GM18499 (cell line): Measurements from ENCODE around the gene TMEM270.

Experiments
- ATAC-seq: cut with Tn5 transposase; IDR thresholded peaks from one replicate; pipeline ENCODE4 v1.9.1; 2021; ENCODE audit warnings: moderate number of reproducible peaks; ENCODE audit not compliant: insufficient read depth, unreplicated experiment

TMEM270 gene

GRCh38 chr7:73851410-73852338 is 9.3 kb upstream of the TMEM270 start:
- peak; percentile 92 for ATAC-seq

GRCh38 chr7:73852500-73852899 is 8.5 kb upstream of the TMEM270 start:
- no peak for ATAC-seq

DNA sequence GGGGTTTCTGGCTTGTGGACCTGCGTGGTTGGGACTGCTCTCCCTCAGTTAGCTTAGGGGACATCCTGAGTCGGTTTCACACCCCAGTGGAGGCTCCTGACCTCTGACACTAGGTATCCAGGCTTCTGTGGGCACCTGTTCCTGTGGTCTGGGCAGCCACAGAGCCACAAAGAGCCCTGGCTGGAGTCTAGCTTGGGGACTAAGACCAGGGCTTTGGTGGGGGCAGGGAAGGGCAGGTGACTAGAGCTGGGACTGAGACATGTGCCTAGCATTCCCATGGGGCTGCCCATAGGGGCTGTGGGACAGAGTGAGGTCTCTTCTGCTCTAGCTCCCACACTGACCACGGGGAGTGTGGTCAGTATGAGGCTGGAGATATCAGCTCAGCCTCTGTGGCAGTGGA is 4.0 kb upstream of the TMEM270 start:
- no peak for ATAC-seq

- no peak for ATAC-seq
Observed at GRCh38 chr7:73858807-73859206, 2.2 kb upstream of the TMEM270 start.

DNA sequence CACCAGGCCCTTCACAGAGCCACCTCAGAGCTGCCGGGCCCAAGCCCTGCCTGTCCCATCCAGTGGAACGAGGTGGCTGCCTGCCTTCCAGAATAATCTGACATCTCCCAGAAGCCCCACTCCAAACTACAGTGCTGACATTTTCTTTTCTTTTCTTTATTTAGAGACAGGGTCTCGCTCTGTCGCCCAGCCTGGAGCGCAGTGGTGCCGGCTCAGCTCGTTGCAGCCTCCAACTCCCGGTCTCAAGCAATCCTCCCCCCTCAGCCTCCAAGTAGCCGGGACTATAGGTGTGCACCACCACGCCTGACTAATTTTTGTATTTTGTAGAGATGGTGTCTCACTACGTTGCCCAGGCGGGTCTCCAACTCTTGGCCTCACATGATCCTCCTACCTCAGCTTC is 346 bp downstream of the TMEM270 start:
- no peak for ATAC-seq

- ATAC-seq = no peak
Observed at GRCh38 chr7:73864981-73865711, 4.2 kb downstream of the TMEM270 start.

- ATAC-seq = no peak
Observed at GRCh38 chr7:73865738-73866445, 4.9 kb downstream of the TMEM270 start.

GRCh38 chr7:73866446-73866767 is 5.4 kb downstream of the TMEM270 start:
- no peak for ATAC-seq

GRCh38 chr7:73869011-73869798 is 8.2 kb downstream of the TMEM270 start:
- ATAC-seq = no peak

GRCh38 chr7:73870041-73870492 is 9.1 kb downstream of the TMEM270 start:
- ATAC-seq = no peak

DNA sequence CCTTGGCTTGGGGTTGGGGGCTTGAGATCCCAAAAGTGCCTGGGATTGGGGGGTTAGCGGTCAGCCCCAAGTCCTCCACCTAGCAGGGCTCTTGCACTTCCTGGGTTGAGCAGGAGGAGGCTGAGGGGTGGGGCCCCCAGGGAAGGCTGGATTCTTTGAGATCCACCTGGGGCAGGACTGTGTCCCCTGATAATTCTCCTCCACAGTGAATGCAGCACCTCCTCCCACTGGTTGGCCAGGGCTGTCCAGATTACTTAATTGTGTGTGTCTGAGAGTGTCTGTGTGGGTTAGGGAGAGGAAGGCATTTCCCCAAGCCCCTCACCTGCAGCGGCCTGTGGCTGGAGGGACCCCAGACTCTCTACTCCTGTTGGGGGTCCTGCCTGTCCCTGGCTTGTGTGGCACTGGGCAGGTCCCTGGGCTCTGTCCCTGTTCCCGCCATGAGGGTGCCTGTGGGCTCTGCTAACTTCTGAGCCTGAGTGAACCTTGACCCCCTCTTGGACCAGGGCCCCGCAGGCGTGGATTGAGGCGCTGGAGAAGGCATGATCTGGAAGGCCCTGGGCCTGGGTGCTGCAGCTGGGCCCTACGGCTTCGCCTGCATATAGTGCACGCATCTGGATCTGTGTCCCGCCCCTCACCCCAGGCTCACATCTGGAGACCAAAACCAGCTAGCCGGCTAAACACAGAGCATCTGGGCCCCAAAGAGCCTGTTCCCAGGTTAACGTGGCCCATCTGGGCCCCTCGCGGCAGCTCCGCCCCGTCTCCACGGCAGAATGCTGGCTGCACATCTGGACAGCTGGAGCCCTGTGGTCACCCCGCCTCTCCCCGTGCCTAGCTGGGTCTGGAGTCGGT is 10.4 kb downstream of the TMEM270 start:
- no peak for ATAC-seq

DNA sequence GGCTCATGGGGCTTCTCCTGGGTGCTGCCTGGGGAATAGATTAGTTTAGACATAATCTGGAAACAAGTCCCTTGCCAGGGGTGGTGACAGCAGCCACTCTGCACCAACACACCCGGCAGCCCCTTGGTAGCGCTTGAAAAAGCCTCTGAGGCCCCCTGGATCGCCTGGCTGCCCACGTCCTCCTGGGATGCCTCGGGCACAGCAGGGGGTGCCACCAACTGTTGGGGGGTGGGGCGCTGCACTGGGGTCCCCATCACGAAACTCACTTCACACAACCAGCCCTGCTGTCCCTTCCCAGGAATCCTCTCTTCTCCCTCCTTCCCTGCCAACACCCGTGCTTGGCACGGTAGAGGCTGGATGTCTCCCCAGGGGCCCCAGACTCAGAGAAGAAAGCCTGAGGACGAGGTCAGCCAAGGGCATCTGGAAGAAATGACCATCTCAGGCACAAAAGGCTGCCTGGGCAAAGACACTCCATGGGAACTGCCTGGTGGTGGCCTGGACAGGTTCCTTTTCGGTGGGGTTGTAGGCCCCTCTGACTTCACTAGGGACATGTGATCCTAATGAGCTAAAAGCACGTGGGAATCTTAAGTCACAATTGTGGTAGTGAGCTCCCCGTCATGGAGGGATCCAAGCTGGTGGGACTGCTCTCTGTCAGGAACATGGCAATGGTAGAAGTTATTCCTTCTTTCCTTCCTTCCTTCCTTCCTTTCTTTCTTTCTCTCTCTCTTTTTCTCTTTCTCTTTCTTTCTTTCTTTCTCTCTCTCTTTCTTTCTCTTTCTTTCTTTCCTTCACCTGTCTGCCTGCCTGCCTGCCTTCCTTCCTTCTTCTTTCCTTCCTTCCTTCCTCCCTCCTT is 11.3 kb downstream of the TMEM270 start:
- ATAC-seq = no peak

DNA sequence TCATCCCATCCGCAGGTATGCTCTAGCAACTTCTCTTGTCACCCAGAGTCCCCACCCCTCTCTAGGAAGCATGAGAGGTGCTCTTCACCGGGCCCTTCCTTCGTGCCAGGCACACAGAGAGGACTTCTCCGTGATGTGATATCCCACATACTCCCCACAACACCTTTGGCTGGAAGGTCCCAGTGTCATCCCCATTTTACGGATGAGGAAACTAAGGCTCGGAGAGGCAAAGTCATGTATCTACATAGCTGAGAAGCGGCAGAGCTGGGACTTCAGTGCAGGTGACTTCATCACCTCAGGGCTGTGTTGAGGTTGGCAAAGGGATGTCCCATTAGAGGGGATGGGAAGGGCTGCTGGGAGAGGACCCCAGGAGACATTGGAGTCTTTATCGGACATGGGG is 15.4 kb downstream of the TMEM270 start:
- ATAC-seq = no peak

DNA sequence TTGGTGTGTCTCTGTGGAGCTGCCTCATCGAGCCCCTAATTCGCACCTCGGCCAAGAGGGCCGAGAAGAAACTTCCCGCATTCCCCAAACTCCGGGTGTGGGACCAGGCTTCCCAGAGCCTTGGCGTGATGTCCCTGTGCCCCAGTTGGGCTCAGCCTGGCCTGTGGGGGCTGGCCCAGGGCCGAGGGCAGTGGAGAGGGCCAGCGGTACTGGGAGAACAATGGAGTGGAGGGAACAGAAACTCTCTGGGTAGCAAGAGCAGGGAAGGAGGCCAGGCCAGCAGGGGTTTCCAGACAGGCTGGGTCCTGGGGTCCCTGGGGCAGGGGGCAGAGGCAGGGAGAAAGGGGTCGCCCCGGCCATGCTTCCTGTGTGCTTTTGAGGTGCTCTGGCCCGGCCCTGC is 16.0 kb downstream of the TMEM270 start:
- ATAC-seq = no peak

DNA sequence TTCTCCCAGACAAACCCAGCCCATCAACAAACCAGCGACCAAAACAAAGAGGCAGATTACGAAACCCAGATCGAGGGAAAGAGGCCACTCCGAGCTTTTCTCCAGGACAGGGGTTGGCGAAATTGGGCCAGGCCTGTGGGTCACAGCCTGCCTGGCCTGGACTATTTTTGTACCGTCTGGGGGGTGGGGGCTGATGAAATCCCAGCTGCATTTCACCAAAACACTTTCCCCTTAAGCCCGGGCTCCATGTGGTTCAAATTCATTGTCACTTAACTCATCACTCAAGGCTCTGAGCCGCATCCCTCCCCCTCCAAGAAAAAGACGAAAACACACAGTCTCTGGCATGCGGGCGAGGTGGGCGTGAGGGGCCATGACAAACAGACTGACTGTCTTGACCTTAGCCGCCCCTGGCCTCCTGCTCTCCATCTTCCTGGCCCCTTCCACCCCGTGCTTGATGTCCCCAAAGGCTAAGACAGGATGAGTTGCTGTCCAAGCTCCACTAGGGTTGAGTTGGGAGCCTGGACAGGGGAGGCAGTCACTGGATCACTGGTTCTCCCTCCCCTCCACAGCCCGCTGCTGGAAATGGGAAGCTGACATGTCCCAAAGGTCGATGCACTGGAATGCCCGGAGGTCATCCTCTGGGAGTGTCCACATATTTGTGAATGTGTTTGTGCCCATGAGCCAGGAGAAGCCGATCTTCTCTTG is 19.2 kb downstream of the TMEM270 start:
- no peak for ATAC-seq

DNA sequence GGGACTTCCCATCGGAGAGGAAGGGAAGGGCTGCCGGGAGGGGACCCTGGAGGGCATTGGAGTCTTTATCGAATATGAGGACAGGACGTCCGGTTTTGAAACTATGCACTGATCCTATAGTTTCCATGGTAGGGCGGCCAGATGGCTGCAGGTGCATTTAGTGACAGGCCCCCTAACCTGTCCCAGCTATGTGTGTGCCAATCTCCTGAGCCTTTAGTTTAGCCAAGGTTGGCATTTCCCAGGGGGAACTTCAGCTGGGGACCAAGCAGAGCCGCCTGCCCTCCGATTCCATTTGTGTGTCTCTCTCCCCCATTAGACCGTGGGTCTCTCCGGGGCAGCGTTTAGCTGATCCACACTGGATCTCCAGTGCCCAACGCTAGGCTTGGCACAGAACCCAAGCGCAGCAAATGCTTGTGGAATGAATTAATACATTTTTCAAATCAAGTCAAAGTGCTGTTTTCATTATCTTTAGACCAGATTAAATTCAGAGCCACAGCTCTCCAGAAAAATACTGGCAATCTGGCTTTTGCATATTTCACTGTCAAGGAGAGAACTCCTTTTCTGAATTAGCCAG is 19.9 kb downstream of the TMEM270 start:
- no peak for ATAC-seq

DNA sequence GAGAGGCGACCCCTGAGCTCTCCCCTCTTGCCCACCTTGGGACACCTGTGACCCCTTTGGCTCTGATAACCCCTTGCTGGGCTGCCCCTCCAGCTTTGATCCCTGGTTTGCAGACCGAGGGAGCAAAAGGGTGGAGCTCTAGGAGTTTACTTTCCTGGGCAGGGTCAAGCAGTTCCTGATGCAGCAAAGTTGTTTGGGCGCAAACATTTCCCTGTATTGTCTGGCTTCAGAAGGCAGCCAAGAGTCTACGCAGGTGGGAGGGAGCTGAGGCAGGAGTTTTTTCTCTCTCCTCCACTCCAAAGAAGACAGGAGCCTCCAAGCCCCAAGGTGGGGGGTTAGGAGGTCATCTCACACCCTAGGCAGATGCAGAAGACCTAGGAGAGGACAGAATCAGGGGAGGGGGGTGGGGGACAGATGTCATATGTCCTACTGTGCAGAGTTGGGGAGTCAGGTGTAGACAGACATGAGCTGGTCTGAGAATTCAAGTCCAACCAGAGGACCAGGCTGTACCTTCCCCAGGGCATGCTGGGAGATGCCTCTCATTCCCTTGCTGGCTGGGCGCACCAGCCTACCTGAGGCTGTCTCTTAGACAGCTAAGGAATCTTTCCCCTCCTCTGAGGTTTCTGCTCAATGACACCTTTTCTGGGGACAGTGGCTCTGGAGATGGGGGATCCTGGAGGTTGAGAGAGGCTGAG is 20.5 kb downstream of the TMEM270 start:
- ATAC-seq = no peak
